ENCODE measurements around the gene ATF6.

DNA sequence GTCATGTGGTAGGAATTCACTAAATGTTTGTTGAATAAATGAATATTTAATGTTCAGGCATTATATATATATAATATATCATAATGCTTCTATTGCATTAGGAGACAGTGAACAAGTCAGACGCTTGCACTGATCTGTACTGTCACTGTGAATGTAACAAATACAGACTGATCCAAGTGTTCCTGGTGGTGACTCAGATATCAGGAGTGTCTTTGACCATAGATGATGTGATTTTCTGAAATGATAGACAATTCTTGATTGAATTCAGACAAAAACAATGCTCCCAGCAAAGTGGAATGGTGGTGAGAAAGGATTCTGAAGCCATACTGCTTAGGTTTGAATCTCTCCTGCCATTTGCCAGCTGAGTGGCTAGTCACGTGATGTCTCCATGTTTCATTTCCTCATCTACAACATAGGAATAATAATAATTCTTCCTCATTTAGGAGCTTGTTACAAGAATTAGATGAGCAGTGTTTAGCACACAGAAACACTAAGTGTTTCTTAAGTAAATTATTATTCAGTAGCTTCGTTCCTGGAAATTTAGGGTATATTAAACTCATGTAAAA, 186.6 kb downstream of the ATF6 start:
- TF ChIP-seq, protein P1, sequence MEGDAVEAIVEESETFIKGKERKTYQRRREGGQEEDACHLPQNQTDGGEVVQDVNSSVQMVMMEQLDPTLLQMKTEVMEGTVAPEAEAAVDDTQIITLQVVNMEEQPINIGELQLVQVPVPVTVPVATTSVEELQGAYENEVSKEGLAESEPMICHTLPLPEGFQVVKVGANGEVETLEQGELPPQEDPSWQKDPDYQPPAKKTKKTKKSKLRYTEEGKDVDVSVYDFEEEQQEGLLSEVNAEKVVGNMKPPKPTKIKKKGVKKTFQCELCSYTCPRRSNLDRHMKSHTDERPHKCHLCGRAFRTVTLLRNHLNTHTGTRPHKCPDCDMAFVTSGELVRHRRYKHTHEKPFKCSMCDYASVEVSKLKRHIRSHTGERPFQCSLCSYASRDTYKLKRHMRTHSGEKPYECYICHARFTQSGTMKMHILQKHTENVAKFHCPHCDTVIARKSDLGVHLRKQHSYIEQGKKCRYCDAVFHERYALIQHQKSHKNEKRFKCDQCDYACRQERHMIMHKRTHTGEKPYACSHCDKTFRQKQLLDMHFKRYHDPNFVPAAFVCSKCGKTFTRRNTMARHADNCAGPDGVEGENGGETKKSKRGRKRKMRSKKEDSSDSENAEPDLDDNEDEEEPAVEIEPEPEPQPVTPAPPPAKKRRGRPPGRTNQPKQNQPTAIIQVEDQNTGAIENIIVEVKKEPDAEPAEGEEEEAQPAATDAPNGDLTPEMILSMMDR (IDR thresholded peaks at IDR 0.05): no peak
- TF ChIP-seq POLR2AphosphoS5 (IDR thresholded peaks at IDR 0.05) (no peak), POLR2A (IDR thresholded peaks at IDR 0.05) (no peak), EP300 (IDR thresholded peaks at IDR 0.05) (no peak)
